HG03469 (cell line): Measurements from ENCODE around the gene ASPHD2.
A peak's percentile ranks its signal among the peaks of the same experiment; 100 is the strongest.
"Not testable (repeated sequence)": the region's sequence is repeated elsewhere in the genome, so short reads cannot be mapped to it uniquely, and the experiment has no call there.

Experiments
- ATAC-seq: cut with Tn5 transposase; IDR thresholded peaks from one replicate; pipeline ENCODE4 v1.9.1; 2021; ENCODE audit warnings: mild to moderate bottlenecking, moderate library complexity, moderate number of reproducible peaks; ENCODE audit not compliant: unreplicated experiment

Gene ASPHD2, protein sequence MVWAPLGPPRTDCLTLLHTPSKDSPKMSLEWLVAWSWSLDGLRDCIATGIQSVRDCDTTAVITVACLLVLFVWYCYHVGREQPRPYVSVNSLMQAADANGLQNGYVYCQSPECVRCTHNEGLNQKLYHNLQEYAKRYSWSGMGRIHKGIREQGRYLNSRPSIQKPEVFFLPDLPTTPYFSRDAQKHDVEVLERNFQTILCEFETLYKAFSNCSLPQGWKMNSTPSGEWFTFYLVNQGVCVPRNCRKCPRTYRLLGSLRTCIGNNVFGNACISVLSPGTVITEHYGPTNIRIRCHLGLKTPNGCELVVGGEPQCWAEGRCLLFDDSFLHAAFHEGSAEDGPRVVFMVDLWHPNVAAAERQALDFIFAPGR

GRCh38 chr22:26428515-26429457 is at the start of gene ASPHD2:
Gene ASPHD2 (plus strand): TSS chr22:26429260. CDS start chr22:26433616, 4,356 bp downstream.
- peak; percentile 47 for ATAC-seq

GRCh38 chr22:26380072-26380830 is 48.8 kb upstream of the ASPHD2 start:
- no peak for ATAC-seq

- no peak for ATAC-seq
These were observed 46.3 kb upstream of the ASPHD2 start for GRCh38 chr22:26382782-26383181.

DNA sequence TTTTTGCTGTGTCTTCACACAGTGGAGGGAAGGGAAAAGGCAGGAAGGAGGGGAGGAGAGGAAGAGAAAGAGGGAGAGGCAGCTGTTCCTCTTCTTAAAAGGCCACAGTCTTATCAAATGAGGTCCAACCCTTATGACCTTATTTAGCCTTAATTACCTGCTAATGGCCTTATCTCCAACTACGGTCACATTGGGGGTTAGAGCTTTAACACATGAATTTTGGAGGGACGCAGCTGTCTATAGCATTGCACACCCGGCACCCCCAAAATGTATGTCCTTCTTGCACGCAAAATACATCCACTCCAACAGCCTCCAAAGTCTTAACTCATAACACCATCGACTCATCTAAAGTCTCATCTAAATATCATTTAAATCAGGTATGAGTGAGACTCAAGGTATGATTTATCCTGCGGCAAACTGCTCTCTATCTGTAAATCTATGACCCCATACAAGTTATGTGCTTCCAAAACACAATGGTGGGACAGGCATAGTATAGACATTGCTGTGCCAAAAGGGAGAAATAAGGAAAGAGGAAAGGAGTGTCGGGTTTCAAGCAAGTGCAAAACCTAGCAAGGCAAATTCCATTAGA is 45.0 kb upstream of the ASPHD2 start:
- no peak for ATAC-seq

DNA sequence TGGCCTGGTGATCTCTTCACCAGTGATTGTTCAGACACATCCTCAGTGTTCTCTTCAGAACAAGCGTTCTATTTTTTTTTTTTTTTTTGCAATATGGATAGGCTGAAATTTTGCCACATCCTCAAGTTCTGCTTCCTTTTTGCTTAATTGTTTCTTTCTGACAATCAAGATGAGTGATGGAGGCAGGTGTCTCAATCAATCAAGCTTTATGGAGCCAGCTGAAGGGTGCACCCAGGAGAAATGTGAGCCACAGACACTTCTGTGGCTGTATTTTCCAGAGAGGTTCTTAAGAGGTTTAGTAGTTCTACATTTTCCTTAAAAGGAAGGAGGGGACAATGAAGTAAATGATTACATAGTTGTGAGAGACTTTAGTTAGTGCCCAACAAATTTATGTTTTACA is 43.9 kb upstream of the ASPHD2 start:
- no peak for ATAC-seq

- no peak for ATAC-seq
These were observed 39.9 kb upstream of the ASPHD2 start for GRCh38 chr22:26389125-26389524.

DNA sequence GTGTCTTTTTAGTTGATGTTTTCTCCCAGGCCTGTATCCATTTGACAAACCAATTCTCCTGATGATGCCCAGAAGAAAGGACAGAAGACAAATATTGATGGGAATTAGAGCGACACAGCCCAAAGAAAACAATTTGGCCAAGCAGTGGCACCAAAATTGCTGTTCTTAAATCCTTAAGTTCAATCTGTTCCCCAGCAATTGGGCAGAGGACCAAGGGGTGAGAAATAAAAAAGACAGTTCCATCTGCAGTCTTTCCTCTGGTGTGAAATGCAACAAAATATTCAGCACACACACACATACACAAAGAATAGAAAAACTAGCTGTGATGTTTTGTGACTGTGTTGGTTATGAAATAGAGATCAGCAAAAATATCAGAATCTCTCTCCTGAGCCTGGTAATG is 38.0 kb upstream of the ASPHD2 start:
- ATAC-seq, result no peak

DNA sequence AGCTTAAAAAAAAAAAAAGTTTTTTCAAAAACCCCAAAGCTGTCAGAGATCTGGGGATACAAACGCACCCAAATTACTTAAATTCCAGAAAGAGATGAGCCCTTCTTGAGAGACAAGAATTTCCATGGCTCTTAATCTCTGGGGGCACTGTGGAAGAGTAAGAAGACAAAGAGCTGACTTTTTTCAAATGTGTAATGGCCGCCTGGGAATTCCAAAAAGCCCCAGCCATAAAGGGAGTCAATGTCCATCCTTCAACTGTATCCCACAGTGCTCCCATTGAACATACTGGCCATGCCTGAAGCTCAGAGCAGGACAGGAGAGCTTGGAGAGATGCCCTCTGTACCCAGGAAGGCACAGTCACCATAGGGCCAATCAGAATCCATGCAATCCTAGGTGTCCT is 37.4 kb upstream of the ASPHD2 start:
- ATAC-seq, result no peak

- no peak for ATAC-seq
These were observed 35.1 kb upstream of the ASPHD2 start for GRCh38 chr22:26393929-26394328.

GRCh38 chr22:26394777-26395176 is 34.3 kb upstream of the ASPHD2 start:
- no peak for ATAC-seq

DNA sequence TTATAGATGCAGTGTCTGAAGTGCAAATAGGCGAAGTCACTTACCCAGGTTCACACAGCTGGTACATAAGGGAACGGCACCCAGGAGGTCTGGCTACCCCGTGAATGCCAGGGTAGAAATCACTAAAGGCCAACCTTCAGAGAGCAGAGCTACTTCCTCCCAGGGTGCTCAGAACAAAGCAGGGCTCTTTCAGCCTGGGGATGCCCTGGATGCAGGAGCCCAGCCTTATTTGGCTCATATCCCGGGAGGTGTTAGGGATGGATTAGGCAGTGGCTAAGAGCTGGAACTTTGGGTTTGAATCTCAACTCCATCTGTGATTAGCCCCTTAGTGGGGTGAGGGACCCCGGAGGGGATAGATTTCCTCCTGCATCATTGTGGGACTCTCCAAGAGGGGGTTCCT is 33.1 kb upstream of the ASPHD2 start:
- ATAC-seq, result no peak

GRCh38 chr22:26398741-26399153 is 30.3 kb upstream of the ASPHD2 start:
- no peak for ATAC-seq

- no peak for ATAC-seq
These were observed 29.8 kb upstream of the ASPHD2 start for GRCh38 chr22:26399289-26399688.

- ATAC-seq, result no peak
These were observed 27.3 kb upstream of the ASPHD2 start for GRCh38 chr22:26401726-26402125.

DNA sequence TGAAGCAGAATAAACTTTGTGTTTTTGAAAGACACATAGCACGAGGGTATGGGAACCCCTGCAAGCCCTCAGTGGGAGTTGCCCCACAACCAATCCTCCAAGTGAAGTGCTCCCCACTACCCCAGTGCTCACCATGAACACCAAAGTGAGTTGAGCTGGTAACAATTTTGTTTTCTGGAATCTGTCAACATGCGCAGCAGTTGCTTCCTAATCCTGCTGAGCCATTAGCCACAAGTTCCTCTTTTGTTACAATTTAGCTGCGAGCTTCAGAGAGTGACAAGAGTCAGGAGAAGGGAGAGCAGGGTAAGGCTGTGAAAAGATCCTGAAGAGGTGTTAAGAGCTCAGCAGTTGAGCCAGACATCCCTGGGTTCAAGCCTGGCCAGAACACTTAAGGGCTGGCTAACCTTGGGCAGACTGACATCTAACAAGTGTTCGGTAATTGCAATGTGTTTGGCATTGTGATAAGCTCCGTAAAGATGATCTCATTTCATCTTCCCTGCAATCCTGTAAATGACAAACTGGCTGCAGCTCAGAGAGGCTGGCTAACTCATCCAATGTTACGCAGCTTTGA is 24.1 kb upstream of the ASPHD2 start:
- ATAC-seq, result no peak

DNA sequence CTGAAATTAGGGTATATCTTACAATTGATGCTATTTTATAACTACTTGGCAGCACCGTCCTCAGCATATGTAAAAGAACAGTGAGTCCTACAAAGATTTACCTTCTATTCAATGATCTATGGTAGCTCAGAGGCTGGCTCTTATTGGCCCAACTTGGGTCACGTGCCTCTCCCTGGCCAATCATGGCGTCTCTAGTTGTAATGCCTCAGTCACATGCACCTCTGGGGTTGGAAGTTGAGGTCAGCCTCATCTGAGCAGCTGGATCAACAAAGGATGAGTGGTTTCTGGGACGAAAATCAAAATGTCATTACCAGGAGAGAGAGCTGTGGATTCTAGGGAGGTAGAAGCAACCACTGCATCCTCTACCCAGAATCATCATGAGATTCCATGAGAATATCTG is 22.9 kb upstream of the ASPHD2 start:
- no peak for ATAC-seq

DNA sequence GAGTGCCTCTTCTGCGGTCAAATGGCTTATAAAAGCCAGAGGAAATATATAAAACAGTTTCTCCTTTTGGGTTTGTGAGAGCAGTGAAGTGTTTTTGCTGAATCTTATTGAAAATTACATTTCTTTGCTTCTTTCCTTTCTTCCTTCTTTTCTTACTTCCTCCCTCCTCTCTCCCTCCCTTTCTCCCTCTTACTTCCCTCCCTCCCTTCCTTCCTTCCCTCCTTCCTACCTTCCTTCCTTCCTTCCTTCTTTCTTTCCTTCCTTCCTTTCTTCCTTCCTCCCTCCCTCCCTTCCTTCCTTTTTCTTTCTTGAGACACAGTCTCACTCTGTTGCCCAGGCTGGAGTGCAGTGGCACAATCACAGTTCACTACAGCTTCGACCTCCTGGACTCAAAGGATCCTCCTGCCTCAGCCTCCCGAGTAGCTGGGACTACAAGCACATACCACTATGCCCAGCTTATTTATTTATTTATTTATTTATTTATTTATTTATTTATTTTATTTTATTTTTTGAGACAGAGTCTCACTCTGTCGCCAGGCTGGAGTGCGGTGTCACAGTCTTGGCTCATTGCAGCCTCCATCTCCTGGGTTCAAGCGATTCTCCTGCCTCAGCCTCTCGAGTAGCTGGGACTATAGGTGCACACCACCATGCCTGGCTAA is 20.4 kb upstream of the ASPHD2 start:
- ATAC-seq, result not testable (repeated sequence)

DNA sequence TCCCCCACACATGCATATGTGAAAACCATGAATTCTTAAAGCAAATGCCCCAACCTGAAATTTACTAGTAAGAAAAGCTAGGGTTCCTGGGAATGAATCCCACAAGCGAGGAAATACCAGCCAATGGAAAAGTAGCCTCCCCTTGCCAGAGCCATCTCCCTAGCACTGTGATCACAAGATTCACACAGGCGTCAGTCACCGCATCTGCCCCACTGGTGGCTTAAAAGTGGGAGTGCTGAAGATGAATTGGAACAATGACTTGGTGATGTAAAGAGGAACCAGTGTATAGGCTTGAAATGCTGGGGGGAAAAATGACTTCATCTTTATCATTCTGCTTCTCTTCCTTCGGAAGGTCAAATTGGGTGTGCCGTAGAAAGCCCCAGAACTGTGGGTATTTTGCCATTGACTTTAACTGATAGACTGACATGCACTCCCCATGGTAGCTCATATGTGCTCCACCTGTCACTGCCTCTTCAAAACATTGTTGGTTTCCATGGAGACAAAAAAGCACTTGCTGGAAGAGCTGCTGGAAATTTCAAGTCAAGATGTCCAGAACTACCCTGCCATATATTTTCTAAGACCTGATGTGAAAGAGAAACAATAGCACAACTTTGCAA is 19.2 kb upstream of the ASPHD2 start:
- ATAC-seq, result no peak

DNA sequence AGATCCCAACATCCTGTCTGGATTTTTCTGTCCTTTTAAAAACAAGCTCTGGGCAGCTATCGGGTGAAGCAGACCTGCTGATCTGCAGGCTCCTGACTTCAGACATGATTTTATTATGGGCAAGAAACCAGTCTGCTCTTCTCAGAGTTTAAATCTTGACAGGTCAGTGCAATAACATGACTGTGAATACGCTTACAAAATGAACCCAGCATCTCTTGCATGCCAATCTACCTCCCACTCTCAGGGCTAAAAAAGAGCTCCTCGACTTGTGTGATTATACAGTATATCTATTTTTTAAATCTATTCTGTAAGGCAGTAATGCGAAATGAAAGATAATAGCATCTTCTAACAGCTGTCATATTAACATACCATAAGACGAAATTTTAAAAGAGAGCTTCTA is 18.7 kb upstream of the ASPHD2 start:
- ATAC-seq, result no peak
